ENCODE data around the gene ADAMTS12. TPM values are rescaled to one million over a fixed set of nuclear protein-coding genes. Genes with fewer than 3 reads are reported as not detected.

ADAMTS12 gene
- total RNA-seq, 1 experiment from 2014 or later: 0.18 TPM

- POLR2A ChIA-PET (ENCODE audit: unreplicated experiment): no interaction called here
- CTCF ChIA-PET: no interaction called here
- no peaks in the 10 kb centered on the region for H3K27me3 ChIP-seq (ENCODE audit: low read length)
- H2AFZ ChIP-seq (ENCODE audit: low read length): no peak overlapping the region
- no peaks in the 10 kb centered on the region for H3K36me3 ChIP-seq (ENCODE audit: low read depth, low read length)
- no TSS peak for BruUV-seq (replicated peaks)
- H3K79me2 ChIP-seq (ENCODE audit: low read length): no peaks in the 10 kb centered on the region
- H3F3A ChIP-seq (ENCODE audit: low read length, unreplicated experiment): no peaks in the 10 kb centered on the region
- DNase-seq (no peak), ATAC-seq (no peak)
- TF ChIP-seq EZH2phosphoT487 (IDR thresholded peaks at IDR 0.05; ENCODE audit: borderline replicate concordance, low read length) (no peak), EZH2 (IDR thresholded peaks at IDR 0.05; ENCODE audit: low read length, unreplicated experiment) (no peak), CTCF (conservative IDR thresholded peaks at IDR 0.05; ENCODE audit: low read depth, low read length) (no peak)
- H3K4me3 ChIP-seq (ENCODE audit: low read length): no peak overlapping the region
- 0 out of 2 replicates have a peak, but pooled peaks cover 3% of the 10 kb centered on the region for H3K9me2 ChIP-seq (replicated peaks; ENCODE audit: low read length)
- H3K9ac ChIP-seq (ENCODE audit: low read length): no peak overlapping the region
- H4K20me1 ChIP-seq (ENCODE audit: low read length): no peaks in the 10 kb centered on the region
- intact Hi-C loops (cut with micrococcal nuclease): no loop called here
- H3K9me3 ChIP-seq (ENCODE audit: low read length): no peaks in the 10 kb centered on the region
- 0 out of 2 replicates have a peak, but pooled peaks cover 4% of the 10 kb centered on the region for H3K4me1 ChIP-seq (ENCODE audit: insufficient read depth, low read length)
- H3K27ac ChIP-seq (ENCODE audit: low read length): no peak overlapping the region
- no peak overlapping the region for H3K4me2 ChIP-seq (ENCODE audit: low read length)
Measured at GRCh38 chr5:33761139-33761538, 130.7 kb downstream of the ADAMTS12 start.

- intact Hi-C loops (cut with micrococcal nuclease): no loop called here
- Histone ChIP-seq H3K79me2 (ENCODE audit: low read length) (no peaks in the 10 kb centered on the region), H3K9ac (ENCODE audit: low read length) (no peak overlapping the region), H2AFZ (ENCODE audit: low read length) (no peak overlapping the region), H3K4me3 (ENCODE audit: low read length) (no peak overlapping the region), H3K9me2 (replicated peaks; ENCODE audit: low read length) (no peaks in the 10 kb centered on the region), H3F3A (ENCODE audit: low read length, unreplicated experiment) (no peaks in the 10 kb centered on the region), H3K4me1 (ENCODE audit: insufficient read depth, low read length) (no peaks in the 10 kb centered on the region), H3K9me3 (ENCODE audit: low read length) (no peaks in the 10 kb centered on the region), H3K27me3 (ENCODE audit: low read length) (no peaks in the 10 kb centered on the region), H3K4me2 (ENCODE audit: low read length) (no peak overlapping the region), H3K27ac (ENCODE audit: low read length) (no peak overlapping the region), H3K36me3 (ENCODE audit: low read depth, low read length) (no peaks in the 10 kb centered on the region), H4K20me1 (ENCODE audit: low read length) (no peaks in the 10 kb centered on the region)
- TF ChIP-seq EZH2 (IDR thresholded peaks at IDR 0.05; ENCODE audit: low read length, unreplicated experiment) (no peak), CTCF (conservative IDR thresholded peaks at IDR 0.05; ENCODE audit: low read depth, low read length) (no peak), EZH2phosphoT487 (IDR thresholded peaks at IDR 0.05; ENCODE audit: borderline replicate concordance, low read length) (no peak)
- CTCF ChIA-PET: no interaction called here
- DNase-seq (no peak), ATAC-seq (no peak)
- no TSS peak for BruUV-seq (replicated peaks)
- POLR2A ChIA-PET (ENCODE audit: unreplicated experiment): no interaction called here
Measured at GRCh38 chr5:33758737-33759136, 133.1 kb downstream of the ADAMTS12 start.

GRCh38 chr5:33756491-33756890, 135.3 kb downstream of the ADAMTS12 start:
- H3K27ac ChIP-seq (ENCODE audit: low read length): no peak overlapping the region
- H3K4me2 ChIP-seq (ENCODE audit: low read length): no peak overlapping the region
- H3F3A ChIP-seq (ENCODE audit: low read length, unreplicated experiment): no peaks in the 10 kb centered on the region
- ATAC-seq (no peak), DNase-seq (no peak)
- no peak overlapping the region for H3K4me3 ChIP-seq (ENCODE audit: low read length)
- H3K4me1 ChIP-seq (ENCODE audit: insufficient read depth, low read length): no peaks in the 10 kb centered on the region
- no peaks in the 10 kb centered on the region for H3K36me3 ChIP-seq (ENCODE audit: low read depth, low read length)
- ChIA-PET CTCF (no interaction called here), POLR2A (ENCODE audit: unreplicated experiment) (interaction anchor here (0.6 kb wide), 1 partner anchor 26 kb away, joined by 3 read pairs; no protein-coding TSS in a partner anchor)
- H4K20me1 ChIP-seq (ENCODE audit: low read length): no peaks in the 10 kb centered on the region
- no peaks in the 10 kb centered on the region for H3K79me2 ChIP-seq (ENCODE audit: low read length)
- no peaks in the 10 kb centered on the region for H3K9me3 ChIP-seq (ENCODE audit: low read length)
- BruUV-seq (replicated peaks): no TSS peak
- H3K9me2 ChIP-seq (replicated peaks; ENCODE audit: low read length): no peaks in the 10 kb centered on the region
- TF ChIP-seq CTCF (conservative IDR thresholded peaks at IDR 0.05; ENCODE audit: low read depth, low read length): no peak
- H2AFZ ChIP-seq (ENCODE audit: low read length): no peak overlapping the region
- intact Hi-C loops (cut with micrococcal nuclease): no loop called here
- H3K27me3 ChIP-seq (ENCODE audit: low read length): no peaks in the 10 kb centered on the region
- no peak overlapping the region for H3K9ac ChIP-seq (ENCODE audit: low read length)
